ENCODE data around the gene AOX1.

DNA sequence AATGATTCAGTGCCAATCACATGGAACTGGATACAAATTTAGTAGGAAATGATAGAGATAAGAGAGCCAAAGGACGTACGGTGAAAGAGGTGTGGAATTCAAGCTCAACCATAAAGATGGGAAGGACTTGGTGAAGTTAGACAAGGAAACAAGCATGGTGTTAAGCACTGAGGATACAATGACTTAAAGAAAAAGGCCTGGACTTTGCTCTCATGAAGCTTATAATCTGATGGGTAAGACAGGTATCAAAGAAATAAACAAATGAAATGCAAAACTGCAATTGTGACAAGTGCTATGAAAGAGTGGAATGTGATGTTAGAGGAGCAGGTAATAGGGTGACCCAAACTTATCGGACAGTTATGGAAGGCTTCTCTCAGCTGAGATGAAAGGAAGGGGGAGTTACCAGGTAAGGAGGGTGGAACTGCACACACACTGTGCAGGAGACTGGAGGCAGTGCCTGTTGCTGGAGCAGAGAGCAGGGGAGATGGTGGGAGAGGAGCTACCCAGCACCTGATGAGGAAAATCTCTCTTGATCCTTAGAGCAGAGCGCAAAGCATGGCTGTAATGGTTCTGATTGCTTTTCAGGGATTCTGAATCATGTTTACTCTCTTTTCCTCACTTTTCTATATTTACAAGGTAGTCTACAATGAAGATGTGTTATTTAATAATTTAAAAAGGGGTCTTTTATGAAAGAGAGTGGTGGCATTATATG lies 118.3 kb downstream of the AOX1 start:
- TF ChIP-seq, protein P1, sequence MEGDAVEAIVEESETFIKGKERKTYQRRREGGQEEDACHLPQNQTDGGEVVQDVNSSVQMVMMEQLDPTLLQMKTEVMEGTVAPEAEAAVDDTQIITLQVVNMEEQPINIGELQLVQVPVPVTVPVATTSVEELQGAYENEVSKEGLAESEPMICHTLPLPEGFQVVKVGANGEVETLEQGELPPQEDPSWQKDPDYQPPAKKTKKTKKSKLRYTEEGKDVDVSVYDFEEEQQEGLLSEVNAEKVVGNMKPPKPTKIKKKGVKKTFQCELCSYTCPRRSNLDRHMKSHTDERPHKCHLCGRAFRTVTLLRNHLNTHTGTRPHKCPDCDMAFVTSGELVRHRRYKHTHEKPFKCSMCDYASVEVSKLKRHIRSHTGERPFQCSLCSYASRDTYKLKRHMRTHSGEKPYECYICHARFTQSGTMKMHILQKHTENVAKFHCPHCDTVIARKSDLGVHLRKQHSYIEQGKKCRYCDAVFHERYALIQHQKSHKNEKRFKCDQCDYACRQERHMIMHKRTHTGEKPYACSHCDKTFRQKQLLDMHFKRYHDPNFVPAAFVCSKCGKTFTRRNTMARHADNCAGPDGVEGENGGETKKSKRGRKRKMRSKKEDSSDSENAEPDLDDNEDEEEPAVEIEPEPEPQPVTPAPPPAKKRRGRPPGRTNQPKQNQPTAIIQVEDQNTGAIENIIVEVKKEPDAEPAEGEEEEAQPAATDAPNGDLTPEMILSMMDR (conservative IDR thresholded peaks at IDR 0.05; ENCODE audit: low read depth, low read length), result no peak
- TF ChIP-seq EZH2 (IDR thresholded peaks at IDR 0.05; ENCODE audit: low read length, unreplicated experiment), result no peak
